Common myeloid progenitor, CD34-positive (primary cell): ENCODE results near the gene TAPBP.

Experiments used
- CTCF ChIA-PET: fragments of 350-600 bp; sonication (Branson Sonifier 250); formaldehyde crosslinking; loops from one replicate; lab custom pipeline; 2021; ENCODE audit warnings: antibody characterized with exemption; lab: Charles Lee
- POLR2A ChIA-PET: fragments of 350-600 bp; sonication (Branson Sonifier 250); formaldehyde crosslinking; loops from one replicate; lab custom pipeline; 2021; ENCODE audit warnings: antibody characterized with exemption; lab: Charles Lee
- DNase-seq, 3 donors: peaks; one replicate each; pipeline versions ENCODE4 v3.0.0 to v3.0.0-alpha.2; 2013
- H3K27ac ChIP-seq, 2 experiments: 1 replicate in 1 of 2; 2 replicates in 1 of 2; pipeline ENCODE4 v1.7.0; 2013; ENCODE audit warnings: inconsistent platforms in 2 of 2, low read length in 2 of 2, mild to moderate bottlenecking in 2 of 2, low read depth in 1 of 2, moderate library complexity in 1 of 2; ENCODE audit not compliant: severe bottlenecking in 2 of 2, insufficient read depth in 1 of 2, poor library complexity in 1 of 2
- H3K27me3 ChIP-seq, 5 experiments: replicated peaks in 2 of 5; 1 replicate in 3 of 5; 2 replicates in 2 of 5; pipeline versions ENCODE4 v1.6.1 to v1.7.0; 2013; ENCODE audit warnings: low read length in 4 of 5, mild to moderate bottlenecking in 2 of 5, moderate library complexity in 2 of 5, inconsistent platforms in 1 of 5; ENCODE audit not compliant: insufficient read depth in 5 of 5, control insufficient read depth in 4 of 5
- H3K36me3 ChIP-seq, 4 experiments: 1 replicate in 2 of 4; 2 replicates in 2 of 4; pipeline versions ENCODE4 v1.6.1 to v1.7.0; 2013; ENCODE audit warnings: low read length in 3 of 4, control low read depth in 1 of 4, mild to moderate bottlenecking in 1 of 4; ENCODE audit not compliant: control insufficient read depth in 4 of 4, insufficient read depth in 4 of 4
- H3K4me1 ChIP-seq, 4 experiments: 1 replicate in 3 of 4; 2 replicates in 1 of 4; pipeline versions ENCODE4 v1.6.1 to v1.7.1; 2013; ENCODE audit warnings: low read length in 3 of 4, mild to moderate bottlenecking in 3 of 4, control low read depth in 1 of 4, inconsistent platforms in 1 of 4, moderate library complexity in 1 of 4; ENCODE audit not compliant: control insufficient read depth in 4 of 4, insufficient read depth in 4 of 4; ENCODE audit errors: control extremely low read depth in 1 of 4
- H3K4me3 ChIP-seq, 7 experiments: 1 replicate in 4 of 7; 2 replicates in 3 of 7; pipeline versions ENCODE4 v1.5.1 to v1.7.0; 2013; ENCODE audit warnings: mild to moderate bottlenecking in 7 of 7, low read length in 6 of 7, moderate library complexity in 6 of 7, inconsistent platforms in 2 of 7, low read depth in 2 of 7, control low read depth in 1 of 7; ENCODE audit not compliant: insufficient read depth in 4 of 7, control insufficient read depth in 1 of 7; ENCODE audit errors: extremely low read depth in 1 of 7
- H3K9me3 ChIP-seq, 5 experiments: 1 replicate in 4 of 5; 2 replicates in 1 of 5; pipeline versions ENCODE4 v1.6.1 to v1.7.1; 2013; ENCODE audit warnings: low read length in 4 of 5, mild to moderate bottlenecking in 2 of 5, inconsistent platforms in 1 of 5, low read depth in 1 of 5, moderate library complexity in 1 of 5; ENCODE audit not compliant: control insufficient read depth in 4 of 5, insufficient read depth in 2 of 5; ENCODE audit errors: control extremely low read depth in 1 of 5
- WGBS: methylation state at CpG from one replicate; pipeline ENCODE4 v1.1.5; 2013; ENCODE audit not compliant: insufficient coverage; 5-methylcytosine and 5-hydroxymethylcytosine counted together

Gene TAPBP

DNA sequence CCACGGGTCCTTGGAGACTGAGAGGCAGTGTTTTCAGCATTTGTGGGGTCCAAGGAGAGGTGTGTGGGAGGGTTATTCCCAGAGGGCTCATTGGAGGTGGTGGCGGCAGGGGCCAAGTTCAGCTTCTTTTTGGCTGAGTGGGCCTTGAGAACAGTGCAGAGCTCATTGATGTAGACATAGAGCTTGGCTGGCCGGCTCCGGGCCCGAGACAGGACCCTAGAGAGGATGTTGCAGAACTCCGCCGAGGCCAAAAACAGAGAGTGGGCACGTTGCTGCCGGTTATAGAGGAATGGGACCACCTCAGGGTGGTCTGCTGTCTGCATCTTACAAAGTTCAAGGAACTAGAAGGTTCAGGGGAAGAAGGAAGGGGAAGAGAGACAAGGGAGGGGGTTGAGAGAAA, 7.3 kb upstream of the TAPBP start:
- no peaks in the 10 kb centered on the region for H3K27me3 ChIP-seq
- H3K36me3 ChIP-seq: peaks cover 8 to 36% (median 27%) of the 10 kb centered on the region in 4 experiments
- 87% methylated on average over 8 of the region's 9 CpGs for whole genome bisulfite sequencing
- peak overlapping the region in 2 of 7 experiments; percentile 91 to 93 for H3K4me3 ChIP-seq
- H3K4me1 ChIP-seq: peaks cover 10 to 67% (median 42%) of the 10 kb centered on the region in 4 experiments
- no peaks in the 10 kb centered on the region for H3K9me3 ChIP-seq
- H3K27ac ChIP-seq: peak overlapping the region; percentile 25 to 94
- ChIA-PET POLR2A (interaction anchor here (0.5 kb wide), 1 partner anchor 14 kb away, joined by 3 read pairs; no protein-coding TSS in a partner anchor), CTCF (interaction anchor here (0.9 kb wide), 1 partner anchor 9 kb away, joined by 3 read pairs; no protein-coding TSS in a partner anchor)
- DNase-seq: no peak

DNA sequence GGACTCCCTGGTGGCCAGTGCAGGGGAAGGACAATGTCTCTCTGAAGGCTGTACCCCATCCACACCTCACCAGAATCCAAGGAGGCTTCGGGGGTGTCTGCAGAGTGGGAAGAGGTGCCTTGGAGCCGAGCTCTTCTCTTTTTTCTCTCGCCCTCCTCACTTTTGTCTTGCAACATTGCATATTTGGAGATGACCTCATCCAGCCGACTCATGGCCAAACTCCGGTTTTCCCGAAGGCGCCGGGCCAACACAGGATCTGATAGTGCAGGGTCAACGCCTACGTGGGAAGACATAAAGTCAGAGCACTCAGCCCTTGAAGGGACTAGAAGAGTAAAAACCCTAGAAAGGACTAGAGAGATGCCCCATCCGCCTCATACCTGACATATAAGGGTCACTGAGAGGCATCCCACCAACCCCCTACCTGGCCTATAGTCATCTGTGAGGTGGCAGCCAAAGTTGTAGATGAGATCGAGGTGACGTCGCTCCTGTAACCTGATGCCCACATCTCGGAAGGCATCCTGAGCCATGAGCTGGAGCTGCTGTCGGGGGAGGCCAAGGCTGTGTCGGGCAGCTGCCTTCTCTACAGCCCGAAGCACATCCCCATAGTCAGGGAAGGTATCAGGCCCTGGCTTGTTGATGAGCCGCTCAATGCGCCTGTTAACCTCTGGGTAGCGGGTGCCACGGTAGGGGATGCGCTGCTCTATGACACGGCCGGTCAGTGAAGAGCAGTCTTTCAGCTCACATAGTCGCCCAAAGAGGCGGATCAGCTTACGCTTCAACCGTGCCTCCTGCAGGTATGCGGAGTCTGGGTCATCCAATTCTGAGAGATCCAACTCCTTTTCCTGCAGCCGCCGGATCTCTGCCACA, 6.7 kb upstream of the TAPBP start:
- ChIA-PET CTCF (interaction anchor here (0.6 to 0.9 kb wide), 2 partner anchors 9 to 22 kb away, joined by 3 read pairs; no protein-coding TSS in a partner anchor), POLR2A (interaction anchor here (0.5 kb wide), 1 partner anchor 15 kb away, joined by 3 read pairs; no protein-coding TSS in a partner anchor)
- Histone ChIP-seq H3K4me1 (peaks cover 10 to 71% (median 44%) of the 10 kb centered on the region in 4 experiments), H3K4me3 (peak overlapping the region in 1 of 7 experiments; percentile 37), H3K9me3 (no peaks in the 10 kb centered on the region), H3K36me3 (peaks cover 8 to 37% (median 29%) of the 10 kb centered on the region in 4 experiments), H3K27me3 (no peaks in the 10 kb centered on the region), H3K27ac (peak overlapping the region in 1 of 2 experiments; percentile 28)
- 96% methylated on average over 28 of the region's 32 CpGs for WGBS
- DNase-seq: no peak

DNA sequence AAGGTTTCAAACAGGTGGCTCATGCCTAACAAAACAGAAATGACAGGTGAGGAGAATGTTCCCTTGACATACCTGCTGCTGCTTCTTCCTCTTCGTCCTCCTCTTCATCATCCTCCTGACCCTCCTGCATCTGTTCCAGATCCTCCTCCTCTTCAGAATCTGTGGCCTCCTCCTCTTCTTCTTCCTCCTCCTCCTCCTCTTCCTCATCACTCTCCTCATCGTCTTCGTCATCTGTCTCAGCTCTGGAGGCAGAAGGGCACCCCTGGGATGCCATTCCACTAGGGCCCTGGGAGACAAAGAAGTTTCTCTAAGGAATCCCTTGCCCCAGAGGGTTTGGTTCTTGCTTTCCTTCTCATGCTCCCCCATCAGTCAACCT, 6.0 kb upstream of the TAPBP start:
- 90% methylated on average over 3 of the region's 3 CpGs for WGBS
- H3K27ac ChIP-seq: peak overlapping the region in 1 of 2 experiments; percentile 28

DNA sequence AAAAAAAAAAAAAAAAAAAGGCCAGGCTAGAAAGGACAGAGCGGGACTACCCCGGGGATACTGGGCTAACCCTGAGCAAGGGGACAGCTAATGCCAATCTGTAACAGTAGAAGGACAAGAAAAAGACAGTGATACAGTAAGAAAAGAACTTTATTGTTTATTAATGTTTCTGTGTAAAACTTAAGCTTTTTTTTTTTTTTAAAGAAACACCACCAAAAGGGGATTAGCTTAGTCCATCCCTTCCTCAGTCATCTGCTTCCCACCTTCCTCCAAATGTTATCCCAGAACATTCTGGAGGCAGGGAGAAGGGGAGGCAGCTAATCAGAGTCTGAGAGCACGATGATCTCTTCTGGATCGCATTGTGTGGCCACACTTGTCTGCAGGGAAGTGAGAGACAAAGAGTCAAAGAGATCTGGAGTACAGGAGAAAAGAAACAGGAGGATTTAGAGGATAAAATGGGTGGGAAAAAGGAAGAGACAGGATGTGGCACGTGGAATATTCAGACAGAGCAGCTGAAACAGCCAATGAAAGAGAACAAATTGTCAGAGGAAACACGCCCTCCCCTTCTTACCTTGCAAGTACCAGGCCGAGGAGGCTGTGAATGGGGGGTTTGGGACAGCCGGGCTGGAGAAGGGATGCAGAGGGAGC, 4.7 kb upstream of the TAPBP start:
- Histone ChIP-seq H3K9me3 (no peaks in the 10 kb centered on the region), H3K36me3 (peaks cover 8 to 39% (median 29%) of the 10 kb centered on the region in 4 experiments), H3K27me3 (no peaks in the 10 kb centered on the region), H3K27ac (peak overlapping the region; percentile 50 to 84), H3K4me1 (peaks cover 3 to 74% (median 47%) of the 10 kb centered on the region in 4 experiments), H3K4me3 (peak overlapping the region in 5 of 7 experiments; percentile 75 to 91 (median 84))
- POLR2A ChIA-PET: interaction anchor here (0.6 to 1.1 kb wide), 3 partner anchors 10 to 347 kb away, joined by 3 to 5 read pairs (median 3); no protein-coding TSS in a partner anchor
- 100% methylated on average over 4 of the region's 8 CpGs for WGBS
- CTCF ChIA-PET: interaction anchor here (0.7 to 3.7 kb wide), 10 partner anchors 11 to 104 kb away, joined by 3 to 18 read pairs (median 3); partner anchors contain the start of genes RGL2, RPS18 and VPS52
- DNase-seq: no peak

More for the DNA sequence above, 6.0 kb upstream of the TAPBP start:
- Histone ChIP-seq H3K36me3 (peaks cover 8 to 39% (median 29%) of the 10 kb centered on the region in 4 experiments), H3K9me3 (no peaks in the 10 kb centered on the region), H3K27me3 (no peaks in the 10 kb centered on the region), H3K4me3 (no peak overlapping the region), H3K4me1 (peaks cover 10 to 77% (median 50%) of the 10 kb centered on the region in 4 experiments)
- POLR2A ChIA-PET: no interaction called here
- DNase-seq: no peak
- CTCF ChIA-PET: no interaction called here

DNA sequence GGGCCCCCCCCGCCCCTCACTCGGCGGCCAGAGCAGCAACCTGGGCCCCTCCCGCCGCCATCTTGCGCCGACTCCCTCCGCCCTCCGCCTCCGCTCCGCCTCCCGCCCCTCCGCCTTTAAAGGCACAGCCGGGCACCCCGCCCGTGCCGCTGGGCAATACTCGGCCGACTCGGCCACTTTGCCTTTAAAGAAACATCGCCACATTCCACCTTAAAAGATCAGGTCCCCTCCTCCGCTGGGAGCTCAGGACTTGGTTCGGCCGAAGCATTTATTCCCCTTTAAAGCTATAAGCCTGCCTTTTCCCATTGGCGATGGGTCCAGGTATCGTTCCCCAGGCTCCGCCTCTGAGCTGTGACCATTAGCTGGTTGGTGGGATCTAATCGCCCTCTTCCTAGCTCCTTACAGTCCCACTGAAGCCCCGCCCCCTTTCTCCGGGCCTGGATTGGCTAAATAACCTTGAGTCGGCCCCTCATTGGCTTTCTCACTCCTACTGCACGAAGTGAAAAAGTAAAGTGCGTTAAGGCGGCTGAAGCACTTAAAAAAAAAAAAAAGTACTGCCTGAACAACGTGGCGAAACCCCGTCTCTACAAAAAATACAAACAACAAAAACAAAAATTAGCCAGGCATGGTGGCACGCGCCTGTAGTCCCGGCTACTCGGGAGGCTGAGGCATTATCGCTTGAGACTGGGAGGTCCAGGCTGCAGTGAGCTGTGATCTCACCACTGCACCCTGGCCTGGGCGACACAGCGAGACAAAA, 4.0 kb upstream of the TAPBP start, which contains the start of gene ZBTB22:
TSS of gene ZBTB22 (minus strand) at position 76 of the 757 bp plus-strand sequence. CDS start 828 bp downstream, outside the sequence.
- POLR2A ChIA-PET: interaction anchor here (0.6 to 1.4 kb wide), 5 partner anchors 19 to 346 kb away, joined by 3 to 7 read pairs (median 4); partner anchors contain the start of genes RGL2, RPS18 and VPS52
- H3K4me1 ChIP-seq: peaks cover 3 to 73% (median 46%) of the 10 kb centered on the region in 4 experiments
- 9% methylated on average over 19 of the region's 44 CpGs for WGBS
- peak within 1 kb of the TSS; percentile 50 to 84 for H3K27ac ChIP-seq
- H3K9me3 ChIP-seq: no peaks in the 10 kb centered on the region
- H3K4me3 ChIP-seq: peak within 1 kb of the TSS; percentile 72 to 91 (median 84)
- peaks cover 8 to 39% (median 29%) of the 10 kb centered on the region in 4 experiments for H3K36me3 ChIP-seq
- no peaks in the 10 kb centered on the region for H3K27me3 ChIP-seq
- CTCF ChIA-PET: interaction anchor here (0.7 to 3.7 kb wide), 10 partner anchors 10 to 105 kb away, joined by 3 to 18 read pairs (median 3); partner anchors contain the start of genes RGL2, RPS18 and VPS52
- peak; percentile 99 to 100 (median 99) for DNase-seq

DNA sequence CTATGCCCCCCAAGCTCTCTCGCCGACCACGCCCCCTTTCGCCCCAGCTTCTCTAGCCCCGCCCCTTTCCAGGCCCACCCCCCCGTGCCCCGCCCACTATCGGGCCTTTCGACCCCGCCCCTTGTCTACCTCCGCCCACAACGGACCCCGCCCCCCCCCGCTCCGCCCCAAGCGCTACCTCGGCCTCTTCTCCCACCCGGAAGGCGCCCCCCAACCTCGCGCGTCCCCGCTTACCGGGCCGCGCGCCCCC, 3.5 kb upstream of the TAPBP start:
- no peak overlapping the region for H3K27ac ChIP-seq
- 0% methylated on average over 6 of the region's 27 CpGs for WGBS
- H3K9me3 ChIP-seq: no peaks in the 10 kb centered on the region
- peaks cover 8 to 39% (median 29%) of the 10 kb centered on the region in 4 experiments for H3K36me3 ChIP-seq
- no peak for DNase-seq
- H3K4me1 ChIP-seq: peaks cover 3 to 77% (median 49%) of the 10 kb centered on the region in 4 experiments
- H3K27me3 ChIP-seq: no peaks in the 10 kb centered on the region
- H3K4me3 ChIP-seq: peak overlapping the region in 5 of 7 experiments; percentile 52 to 91 (median 84)
- ChIA-PET POLR2A (interaction anchor here (0.6 to 1.4 kb wide), 5 partner anchors 18 to 345 kb away, joined by 3 to 7 read pairs (median 4); partner anchors contain the start of genes RGL2, RPS18 and VPS52), CTCF (interaction anchor here (0.7 to 3.7 kb wide), 8 partner anchors 9 to 46 kb away, joined by 3 to 18 read pairs (median 4); partner anchors contain the start of genes RGL2, RPS18 and VPS52)
